Myometrial cell (primary cell): ENCODE results near the gene EMILIN2. TPM values are rescaled to one million over a fixed set of nuclear protein-coding genes. Genes with fewer than 3 reads are reported as not detected.

Experiments
- total RNA-seq: library from RNA; depleted of rRNA; stranded (reverse); fragments of >200 nt; gene quantifications from 2 replicates; pipeline ENCODE4 v1.2.3, GENCODE V29; 2015

The EMILIN2 gene
- total RNA-seq = 24.8 and 43.8 TPM in 2 replicates

GRCh38 chr18:2846636-2847316 lies at the start of gene EMILIN2:
Gene EMILIN2, plus strand, starts transcription at chr18:2847006. Its CDS starts 183 bp downstream, at chr18:2847189.

Other genes starting within 250 kb of the EMILIN2 start
- gene SMCHD1, start 191.3 kb upstream of the EMILIN2 start, total RNA-seq = 26.2 and 32.3 TPM in 2 replicates
- 28.0 and 34.9 TPM in 2 replicates for gene LPIN2, start 166.1 kb downstream of the EMILIN2 start, total RNA-seq